ENCODE results near the gene BMPR2. TPM values are rescaled to one million over a fixed set of nuclear protein-coding genes. Genes with fewer than 3 reads are reported as not detected.
"Not testable (repeated sequence)": the region's sequence is repeated elsewhere in the genome, so short reads cannot be mapped to it uniquely, and the experiment has no call there.

BMPR2 gene
- polyA plus RNA-seq, 1 donor: 25.4 TPM

GRCh38 chr2:202411097-202411496 lies 35.0 kb downstream of the BMPR2 start:
- H3K4me3 ChIP-seq (ENCODE audit: low read length): no peak overlapping the region
- no peaks in the 10 kb centered on the region for H3K4me1 ChIP-seq (ENCODE audit: control insufficient read depth, insufficient read depth, low read length)
- DNase-seq: no peak
- no peaks in the 10 kb centered on the region for H3K27me3 ChIP-seq (ENCODE audit: control insufficient read depth, insufficient read depth, low read length)
- no peaks in the 10 kb centered on the region for H3K9me3 ChIP-seq (ENCODE audit: control insufficient read depth, low read depth, low read length)
- H3K36me3 ChIP-seq (ENCODE audit: control insufficient read depth, insufficient read depth, low read length): no peaks in the 10 kb centered on the region
- H3K27ac ChIP-seq (ENCODE audit: low read length): no peak overlapping the region
- no CpG with 5 or more reads among the region's 1 CpG for WGBS (ENCODE audit: insufficient coverage, low lambda C conversion rate)

GRCh38 chr2:202418027-202418426 lies 41.9 kb downstream of the BMPR2 start:
- H3K9me3 ChIP-seq (ENCODE audit: control insufficient read depth, low read depth, low read length): no peaks in the 10 kb centered on the region
- no peaks in the 10 kb centered on the region for H3K36me3 ChIP-seq (ENCODE audit: control insufficient read depth, insufficient read depth, low read length)
- H3K27me3 ChIP-seq (ENCODE audit: control insufficient read depth, insufficient read depth, low read length): no peaks in the 10 kb centered on the region
- DNase-seq: peak in 1 of 2 donors; percentile 4
- H3K4me1 ChIP-seq (ENCODE audit: control insufficient read depth, insufficient read depth, low read length): peaks cover 8% of the 10 kb centered on the region
- H3K4me3 ChIP-seq (ENCODE audit: low read length): no peak overlapping the region
- 40% methylated on average over 1 of the region's 1 CpG for WGBS (ENCODE audit: insufficient coverage, low lambda C conversion rate)
- H3K27ac ChIP-seq (ENCODE audit: low read length): peak overlapping the region; percentile 1

GRCh38 chr2:202418511-202418910 lies 42.4 kb downstream of the BMPR2 start:
- H3K9me3 ChIP-seq (ENCODE audit: control insufficient read depth, low read depth, low read length): no peaks in the 10 kb centered on the region
- H3K36me3 ChIP-seq (ENCODE audit: control insufficient read depth, insufficient read depth, low read length): no peaks in the 10 kb centered on the region
- no peak overlapping the region for H3K27ac ChIP-seq (ENCODE audit: low read length)
- no peak overlapping the region for H3K4me3 ChIP-seq (ENCODE audit: low read length)
- peaks cover 8% of the 10 kb centered on the region for H3K4me1 ChIP-seq (ENCODE audit: control insufficient read depth, insufficient read depth, low read length)
- DNase-seq: peak; percentile 17 to 71
- H3K27me3 ChIP-seq (ENCODE audit: control insufficient read depth, insufficient read depth, low read length): no peaks in the 10 kb centered on the region

DNA sequence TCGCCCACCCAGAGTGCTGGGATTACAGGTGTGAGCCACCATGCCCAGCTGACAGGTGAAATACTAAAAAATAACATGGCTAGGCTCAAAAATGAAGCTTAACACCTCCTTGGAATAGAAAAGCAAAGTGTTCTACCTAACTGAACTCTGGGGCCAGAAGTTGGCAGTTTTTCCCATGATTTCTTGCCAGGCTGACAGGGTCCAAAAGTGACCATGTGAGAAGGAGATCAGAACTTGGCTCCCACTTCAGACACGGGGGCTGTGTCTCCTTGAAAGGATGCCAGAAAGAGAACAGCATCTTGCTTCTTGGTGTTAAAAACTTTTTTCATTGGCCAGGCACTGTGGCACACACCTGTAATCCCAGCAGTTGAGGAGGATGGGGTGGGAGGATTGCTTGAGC lies 47.0 kb downstream of the BMPR2 start:
- Histone ChIP-seq H3K27me3 (ENCODE audit: control insufficient read depth, insufficient read depth, low read length) (no peaks in the 10 kb centered on the region), H3K9me3 (ENCODE audit: control insufficient read depth, low read depth, low read length) (no peaks in the 10 kb centered on the region), H3K4me1 (ENCODE audit: control insufficient read depth, insufficient read depth, low read length) (peaks cover 3% of the 10 kb centered on the region), H3K4me3 (ENCODE audit: low read length) (no peak overlapping the region), H3K27ac (ENCODE audit: low read length) (no peak overlapping the region), H3K36me3 (ENCODE audit: control insufficient read depth, insufficient read depth, low read length) (no peaks in the 10 kb centered on the region)
- WGBS (ENCODE audit: insufficient coverage, low lambda C conversion rate): no CpG with 5 or more reads among the region's 2 CpGs
- no peak for DNase-seq

- no peaks in the 10 kb centered on the region for H3K4me1 ChIP-seq (ENCODE audit: control insufficient read depth, insufficient read depth, low read length)
- WGBS (ENCODE audit: insufficient coverage, low lambda C conversion rate): no CpG with 5 or more reads among the region's 5 CpGs
- H3K36me3 ChIP-seq (ENCODE audit: control insufficient read depth, insufficient read depth, low read length): no peaks in the 10 kb centered on the region
These were observed 48.9 kb downstream of the BMPR2 start for GRCh38 chr2:202425036-202425435.

DNA sequence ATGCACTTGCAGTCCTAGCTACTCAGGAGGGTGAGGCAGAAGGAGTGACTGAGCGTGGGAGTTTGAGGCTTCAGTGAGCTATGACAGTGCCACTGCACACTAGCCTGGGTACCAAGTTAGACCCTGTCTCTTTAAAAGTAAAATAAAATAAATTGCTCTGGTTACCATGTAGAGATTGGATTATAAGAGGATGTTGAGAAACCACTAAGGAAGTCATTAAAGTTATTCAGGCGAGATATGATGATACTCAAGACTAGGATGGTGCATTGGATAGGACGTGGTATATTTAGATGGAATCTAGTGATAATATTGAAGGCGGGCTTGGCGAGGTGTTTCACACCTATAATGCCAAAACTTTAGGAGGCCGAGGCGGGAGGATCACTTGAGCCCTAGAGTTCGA lies 50.6 kb downstream of the BMPR2 start:
- H3K9me3 ChIP-seq (ENCODE audit: control insufficient read depth, low read depth, low read length): no peaks in the 10 kb centered on the region
- no peaks in the 10 kb centered on the region for H3K27me3 ChIP-seq (ENCODE audit: control insufficient read depth, insufficient read depth, low read length)
- no peak overlapping the region for H3K27ac ChIP-seq (ENCODE audit: low read length)
- WGBS (ENCODE audit: insufficient coverage, low lambda C conversion rate): no CpG with 5 or more reads among the region's 8 CpGs
- no peak overlapping the region for H3K4me3 ChIP-seq (ENCODE audit: low read length)
- no peak for DNase-seq
- H3K36me3 ChIP-seq (ENCODE audit: control insufficient read depth, insufficient read depth, low read length): no peaks in the 10 kb centered on the region
- no peaks in the 10 kb centered on the region for H3K4me1 ChIP-seq (ENCODE audit: control insufficient read depth, insufficient read depth, low read length)

More at GRCh38 chr2:202425036-202425435, 48.9 kb downstream of the BMPR2 start:
- Histone ChIP-seq H3K27ac (ENCODE audit: low read length) (no peak overlapping the region), H3K27me3 (ENCODE audit: control insufficient read depth, insufficient read depth, low read length) (no peaks in the 10 kb centered on the region), H3K9me3 (ENCODE audit: control insufficient read depth, low read depth, low read length) (no peaks in the 10 kb centered on the region), H3K4me3 (ENCODE audit: low read length) (no peak overlapping the region)
- DNase-seq: no peak

DNA sequence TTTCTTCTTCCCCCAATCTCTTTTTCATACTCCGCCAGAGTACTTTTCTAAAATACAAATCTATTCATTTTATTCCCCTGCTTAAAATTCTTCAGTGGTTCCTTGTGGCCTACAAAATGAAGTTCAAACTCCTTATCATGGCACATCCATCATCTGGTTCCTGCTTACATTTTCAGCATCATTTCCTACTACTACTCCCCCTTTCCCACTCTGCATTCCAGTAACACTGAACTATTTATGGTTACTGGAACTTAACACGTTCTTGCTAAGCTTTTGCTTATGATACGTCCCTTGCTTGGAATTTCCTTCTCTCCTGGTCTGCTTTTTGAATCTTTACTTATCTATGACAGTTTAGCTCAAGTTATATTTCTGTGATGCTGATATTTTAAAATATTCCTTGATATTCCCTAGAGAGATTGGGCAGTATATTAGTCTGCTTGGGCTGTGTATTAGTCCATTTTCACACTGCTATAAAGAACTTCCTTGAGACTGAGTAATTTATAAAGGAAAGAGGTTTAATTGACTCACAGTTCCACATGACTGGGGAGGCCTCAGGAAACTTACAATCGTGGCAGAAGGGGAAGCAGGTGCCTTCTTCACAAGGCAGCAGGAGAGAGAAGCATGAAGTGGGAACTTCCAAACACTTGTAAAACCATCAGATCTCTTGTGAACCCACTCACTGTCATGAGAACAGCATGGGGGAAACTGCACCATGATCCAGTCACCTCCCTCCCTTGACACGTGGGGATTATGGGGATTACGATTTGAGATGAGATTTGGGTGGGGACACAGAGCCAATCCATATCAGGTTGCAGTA lies 53.2 kb downstream of the BMPR2 start:
- DNase-seq: peak; percentile 18 to 48
- H3K27ac ChIP-seq (ENCODE audit: low read length): peak overlapping the region; percentile 37
- no peaks in the 10 kb centered on the region for H3K9me3 ChIP-seq (ENCODE audit: control insufficient read depth, low read depth, low read length)
- no peaks in the 10 kb centered on the region for H3K27me3 ChIP-seq (ENCODE audit: control insufficient read depth, insufficient read depth, low read length)
- no peaks in the 10 kb centered on the region for H3K36me3 ChIP-seq (ENCODE audit: control insufficient read depth, insufficient read depth, low read length)
- no peak overlapping the region for H3K4me3 ChIP-seq (ENCODE audit: low read length)
- 89% methylated on average over 1 of the region's 6 CpGs for WGBS (ENCODE audit: insufficient coverage, low lambda C conversion rate)
- H3K4me1 ChIP-seq (ENCODE audit: control insufficient read depth, insufficient read depth, low read length): no peaks in the 10 kb centered on the region

GRCh38 chr2:202432776-202433175 lies 56.6 kb downstream of the BMPR2 start:
- no peak overlapping the region for H3K4me3 ChIP-seq (ENCODE audit: low read length)
- no peak for DNase-seq
- H3K27me3 ChIP-seq (ENCODE audit: control insufficient read depth, insufficient read depth, low read length): no peaks in the 10 kb centered on the region
- H3K4me1 ChIP-seq (ENCODE audit: control insufficient read depth, insufficient read depth, low read length): no peaks in the 10 kb centered on the region
- no peaks in the 10 kb centered on the region for H3K36me3 ChIP-seq (ENCODE audit: control insufficient read depth, insufficient read depth, low read length)
- H3K27ac ChIP-seq (ENCODE audit: low read length): no peak overlapping the region
- no CpG with 5 or more reads among the region's 2 CpGs for WGBS (ENCODE audit: insufficient coverage, low lambda C conversion rate)
- no peaks in the 10 kb centered on the region for H3K9me3 ChIP-seq (ENCODE audit: control insufficient read depth, low read depth, low read length)

DNA sequence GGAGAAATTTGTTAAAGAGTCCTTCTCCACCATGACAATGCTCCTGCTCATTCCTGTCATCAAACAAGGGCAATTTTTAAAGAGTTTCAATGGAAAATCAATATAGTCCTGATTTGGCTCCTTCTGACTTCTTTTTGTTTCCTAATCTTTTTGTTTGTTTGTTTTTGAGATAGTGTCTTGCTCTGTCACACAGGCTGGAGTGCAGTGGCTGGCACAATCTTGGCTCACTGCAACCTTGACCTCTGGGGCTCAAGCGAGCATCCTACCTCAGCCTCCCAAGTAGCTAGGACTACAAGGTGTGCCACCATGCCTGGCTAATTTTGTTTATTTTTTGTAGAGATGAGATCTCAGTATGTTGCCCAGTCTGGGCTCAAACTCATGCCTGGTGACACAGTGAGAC lies 58.3 kb downstream of the BMPR2 start:
- H3K27ac ChIP-seq (ENCODE audit: low read length): no peak overlapping the region
- no peaks in the 10 kb centered on the region for H3K27me3 ChIP-seq (ENCODE audit: control insufficient read depth, insufficient read depth, low read length)
- H3K4me1 ChIP-seq (ENCODE audit: control insufficient read depth, insufficient read depth, low read length): no peaks in the 10 kb centered on the region
- no peaks in the 10 kb centered on the region for H3K36me3 ChIP-seq (ENCODE audit: control insufficient read depth, insufficient read depth, low read length)
- WGBS (ENCODE audit: insufficient coverage, low lambda C conversion rate): no CpG with 5 or more reads among the region's 1 CpG
- no peak for DNase-seq
- H3K9me3 ChIP-seq (ENCODE audit: control insufficient read depth, low read depth, low read length): no peaks in the 10 kb centered on the region
- H3K4me3 ChIP-seq (ENCODE audit: low read length): no peak overlapping the region

- DNase-seq: no peak
- Histone ChIP-seq H3K27ac (ENCODE audit: low read length) (no peak overlapping the region), H3K4me1 (ENCODE audit: control insufficient read depth, insufficient read depth, low read length) (no peaks in the 10 kb centered on the region), H3K27me3 (ENCODE audit: control insufficient read depth, insufficient read depth, low read length) (no peaks in the 10 kb centered on the region), H3K4me3 (ENCODE audit: low read length) (no peak overlapping the region), H3K9me3 (ENCODE audit: control insufficient read depth, low read depth, low read length) (peaks cover 6% of the 10 kb centered on the region), H3K36me3 (ENCODE audit: control insufficient read depth, insufficient read depth, low read length) (no peaks in the 10 kb centered on the region)
- WGBS (ENCODE audit: insufficient coverage, low lambda C conversion rate): 93% methylated on average over 3 of the region's 3 CpGs
These were observed 60.5 kb downstream of the BMPR2 start for GRCh38 chr2:202436626-202437025.

DNA sequence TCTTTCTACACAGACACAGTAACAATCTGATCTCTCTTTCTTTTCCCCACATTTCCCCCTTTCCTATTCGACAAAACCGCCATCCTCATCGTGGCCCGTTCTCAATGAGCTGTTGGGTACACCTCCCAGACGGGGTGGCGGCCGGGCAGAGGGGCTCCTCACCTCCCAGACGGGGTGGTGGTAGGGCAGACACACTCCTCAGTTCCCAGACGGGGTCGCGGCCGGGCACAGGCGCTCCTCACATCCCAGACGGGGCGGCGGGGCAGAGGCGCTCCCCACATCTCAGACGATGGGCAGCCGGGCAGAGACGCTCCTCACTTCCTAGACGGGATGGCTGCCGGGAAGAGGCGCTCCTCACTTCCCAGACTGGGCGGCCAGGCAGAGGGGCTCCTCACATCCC lies 64.0 kb downstream of the BMPR2 start:
- H3K36me3 ChIP-seq (ENCODE audit: control insufficient read depth, insufficient read depth, low read length); H3K9me3 ChIP-seq (ENCODE audit: control insufficient read depth, low read depth, low read length); DNase-seq; H3K4me1 ChIP-seq (ENCODE audit: control insufficient read depth, insufficient read depth, low read length); H3K27ac ChIP-seq (ENCODE audit: low read length); H3K27me3 ChIP-seq (ENCODE audit: control insufficient read depth, insufficient read depth, low read length); H3K4me3 ChIP-seq (ENCODE audit: low read length): not testable (repeated sequence)
- WGBS (ENCODE audit: insufficient coverage, low lambda C conversion rate): no CpG with 5 or more reads among the region's 24 CpGs

Data from large intestine (tissue), 3 donors.